SK-N-SH (cell line): ENCODE results near the gene TIAL1. TPM values are rescaled to one million over a fixed set of nuclear protein-coding genes. Genes with fewer than 3 reads are reported as not detected.

Source experiments
- CTCF ChIA-PET: fragments of 300-600, 350-600 bp; formaldehyde crosslinking; extraction: SDS; loops from one replicate; lab custom pipeline; 2021; lab: Yijun Ruan, JAX
- POLR2A ChIA-PET: fragments of 350-600 bp; sonication (Branson Sonifier 250); formaldehyde crosslinking; extraction: SDS; loops from one replicate; lab custom pipeline; 2020; ENCODE audit warnings: antibody characterized with exemption, inconsistent platforms; lab: Yijun Ruan, JAX
- DNase-seq: peaks from one replicate; pipeline ENCODE4 v3.0.0; 2012
- H2AFZ ChIP-seq: fragments of 200-600 bp; sonication (generic); 2 replicates; pipeline ENCODE4 v1.8.1; 2016; ENCODE audit warnings: antibody characterized with exemption, mild to moderate bottlenecking, low read depth
- H3F3A ChIP-seq: fragments of 200-600 bp; sonication (generic); replicated peaks from 2 replicates; pipeline ENCODE3; 2016; ENCODE audit warnings: antibody characterized with exemption, mild to moderate bottlenecking; ENCODE audit not compliant: insufficient read depth
- H3K27ac ChIP-seq, 2 experiments: fragments of 200-500 bp in 1 of 2; fragments of 200-600 bp in 1 of 2; sonication (Bioruptor generic) in 1 of 2; sonication (generic), shearing (Covaris generic) in 1 of 2; 2 replicates each; pipeline versions ENCODE4 v1.5.1 to v1.6.1; 2014 to 2016; ENCODE audit warnings: low read depth in 2 of 2, inconsistent platforms in 1 of 2, low read length in 1 of 2, mild to moderate bottlenecking in 1 of 2, mixed read lengths in 1 of 2
- H3K27me3 ChIP-seq: fragments of 200-600 bp; sonication (generic), shearing (Covaris generic); 2 replicates; pipeline ENCODE4 v1.6.1; 2016; ENCODE audit warnings: mixed run types; ENCODE audit not compliant: insufficient read depth
- H3K36me3 ChIP-seq, 2 experiments: fragments of 200-500 bp in 1 of 2; fragments of 200-600 bp in 1 of 2; sonication (Bioruptor generic) in 1 of 2; sonication (generic) in 1 of 2; replicated peaks in 1 of 2; 2 replicates each; pipeline versions ENCODE3 to v1.5.1; 2014 to 2016; ENCODE audit warnings: low read length in 1 of 2, mild to moderate bottlenecking in 1 of 2; ENCODE audit not compliant: insufficient read depth in 2 of 2, control insufficient read depth in 1 of 2
- H3K4me1 ChIP-seq, 2 experiments: fragments of 200-500 bp in 1 of 2; fragments of 200-600 bp in 1 of 2; sonication (Bioruptor generic) in 1 of 2; sonication (generic), shearing (Covaris generic) in 1 of 2; 2 replicates each; pipeline versions ENCODE4 v1.5.1 to v1.6.1; 2014 to 2016; ENCODE audit warnings: low read depth in 1 of 2, low read length in 1 of 2, mixed run types in 1 of 2; ENCODE audit not compliant: insufficient read depth in 2 of 2, control insufficient read depth in 1 of 2
- H3K4me2 ChIP-seq: fragments of 200-600 bp; sonication (generic), shearing (Covaris generic); 2 replicates; pipeline ENCODE4 v1.6.1; 2017; ENCODE audit warnings: mixed run types
- H3K4me3 ChIP-seq, 2 experiments: fragments of 200-500 bp in 1 of 2; fragments of 200-600 bp in 1 of 2; sonication (Bioruptor generic) in 1 of 2; sonication (generic), shearing (Covaris generic) in 1 of 2; 2 replicates each; pipeline versions ENCODE4 v1.5.1 to v1.8.1; 2014 to 2016; ENCODE audit warnings: low read depth in 2 of 2, inconsistent platforms in 1 of 2, low read length in 1 of 2, mild to moderate bottlenecking in 1 of 2, mixed read lengths in 1 of 2, moderate library complexity in 1 of 2
- H3K79me2 ChIP-seq: fragments of 200-600 bp; sonication (generic); 2 replicates; pipeline ENCODE4 v1.8.1; 2017; ENCODE audit warnings: mild to moderate bottlenecking; ENCODE audit not compliant: insufficient read depth
- H3K9ac ChIP-seq: fragments of 200-600 bp; sonication (generic); 2 replicates; pipeline ENCODE4 v1.6.1; 2017; ENCODE audit warnings: mixed run types
- H3K9me2 ChIP-seq: fragments of 200-600 bp; sonication (generic); 2 replicates; pipeline ENCODE4 v1.6.1; 2017; ENCODE audit warnings: mixed run types
- H3K9me3 ChIP-seq: fragments of 200-600 bp; sonication (generic); 2 replicates; pipeline ENCODE4 v1.6.1; 2017; ENCODE audit warnings: mixed run types, mild to moderate bottlenecking, moderate library complexity
- H4K20me1 ChIP-seq: fragments of 200-600 bp; sonication (generic); 2 replicates; pipeline ENCODE4 v1.6.1; 2017; ENCODE audit warnings: mild to moderate bottlenecking, mixed run types; ENCODE audit not compliant: insufficient read depth
- EP300 ChIP-seq, 2 experiments: IDR thresholded peaks; 2 replicates each; pipeline versions ENCODE4 v1.4.0 to v1.6.1; 2012; ENCODE audit warnings: borderline replicate concordance in 1 of 2, low read depth in 1 of 2, low read length in 1 of 2
- FOSL2 ChIP-seq: IDR thresholded peaks from 2 replicates; pipeline ENCODE4 v1.4.0; 2012; ENCODE audit warnings: low read depth, mild to moderate bottlenecking, moderate library complexity, borderline replicate concordance
- FOXM1 ChIP-seq: IDR thresholded peaks from 2 replicates; pipeline ENCODE4 v1.4.0; 2012; ENCODE audit warnings: low read depth, mild to moderate bottlenecking
- GABPA ChIP-seq: IDR thresholded peaks from 2 replicates; pipeline ENCODE4 v1.4.0; 2012; ENCODE audit warnings: low read depth, mild to moderate bottlenecking
- JUND ChIP-seq: IDR thresholded peaks from 2 replicates; pipeline ENCODE4 v1.4.0; 2012
- NFIC ChIP-seq: IDR thresholded peaks from 2 replicates; pipeline ENCODE4 v1.4.0; 2012; ENCODE audit warnings: borderline replicate concordance
- NRF1 ChIP-seq: IDR thresholded peaks from 2 replicates; pipeline ENCODE4 v1.6.1; 2012; ENCODE audit warnings: low read depth, mild to moderate bottlenecking, low read length
- POLR2AphosphoS5 ChIP-seq: IDR thresholded peaks from 2 replicates; pipeline ENCODE4 v1.6.1; 2012; ENCODE audit warnings: low read depth, low read length
- RAD21 ChIP-seq: IDR thresholded peaks from 2 replicates; pipeline ENCODE4 v1.6.1; 2012; ENCODE audit warnings: mild to moderate bottlenecking, low read length
- RXRA ChIP-seq: IDR thresholded peaks from 2 replicates; pipeline ENCODE4 v1.4.0; 2012; ENCODE audit warnings: low read depth, mild to moderate bottlenecking, borderline replicate concordance
- SIN3A ChIP-seq: IDR thresholded peaks from 2 replicates; pipeline ENCODE4 v1.6.1; 2012; ENCODE audit warnings: low read depth, mild to moderate bottlenecking, low read length, moderate library complexity, borderline replicate concordance
- TAF1 ChIP-seq: IDR thresholded peaks from 2 replicates; pipeline ENCODE4 v1.6.1; 2012; ENCODE audit warnings: low read depth, mild to moderate bottlenecking, low read length, moderate library complexity, borderline replicate concordance
- YY1 ChIP-seq: IDR thresholded peaks from 2 replicates; pipeline ENCODE4 v1.4.0; 2012; ENCODE audit warnings: low read depth, mild to moderate bottlenecking
- whole genome bisulfite sequencing: methylation state at CpG from one replicate; pipeline ENCODE4 v1.1.6; 2017; ENCODE audit warnings: low lambda C conversion rate; 5-methylcytosine and 5-hydroxymethylcytosine counted together
- polyA plus RNA-seq, 3 experiments: library from polyadenylated mRNA; depleted of rRNA; stranded (reverse); fragments of >200 nt; gene quantifications; 2 replicates each; pipeline ENCODE4 v1.2.3, GENCODE V29; 2012
- TF ChIP-seq, protein P1 (sequence below): fragments of 200-600 bp; sonication (generic); IDR thresholded peaks from 2 replicates; pipeline ENCODE4 v1.6.1; 2017; ENCODE audit warnings: antibody characterized with exemption, mild to moderate bottlenecking, moderate library complexity
- TF ChIP-seq, protein P2 (sequence below): IDR thresholded peaks from 2 replicates; pipeline ENCODE4 v1.6.1; 2012; ENCODE audit warnings: mild to moderate bottlenecking, low read depth, low read length, moderate library complexity
- TF ChIP-seq, protein P3 (sequence below): fragments of 150-350 bp; IDR thresholded peaks from 2 replicates; pipeline ENCODE4 v1.6.1; 2017; ENCODE audit warnings: antibody characterized with exemption, low read length, low read depth, borderline replicate concordance
- TF ChIP-seq, protein P4 (sequence below): IDR thresholded peaks from 2 replicates; pipeline ENCODE4 v1.4.0; 2012; ENCODE audit warnings: low read depth
- TF ChIP-seq, protein P5 (sequence below): IDR thresholded peaks from 2 replicates; pipeline ENCODE4; 2012
- TF ChIP-seq, protein P6 (sequence below): IDR thresholded peaks from 2 replicates; pipeline ENCODE4 v1.4.0; 2012; ENCODE audit warnings: low read depth, borderline replicate concordance

Gene TIAL1
- polyA plus RNA-seq, 1 of the 3 experiments (the other 2 are of a cell fraction): 58.0 TPM

DNA sequence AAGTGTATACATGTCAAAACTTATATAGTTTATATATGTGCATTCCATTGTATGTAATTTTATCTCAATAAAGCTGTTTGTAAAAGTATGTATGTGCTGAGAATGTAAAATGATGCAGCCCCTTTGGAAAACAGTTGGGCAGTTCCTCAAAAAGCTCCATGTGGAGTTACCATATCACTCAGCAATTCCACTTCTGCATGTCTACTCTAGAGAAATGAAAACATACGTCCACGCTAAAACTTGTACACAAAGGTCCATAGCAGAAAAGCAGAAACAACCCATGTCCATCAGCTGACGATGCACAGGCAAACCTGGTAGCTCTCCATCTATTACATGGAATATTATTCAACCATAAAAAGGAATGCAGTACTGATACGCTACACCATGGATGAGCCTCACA is 45.9 kb downstream of the TIAL1 start:
- TF ChIP-seq, protein P1, sequence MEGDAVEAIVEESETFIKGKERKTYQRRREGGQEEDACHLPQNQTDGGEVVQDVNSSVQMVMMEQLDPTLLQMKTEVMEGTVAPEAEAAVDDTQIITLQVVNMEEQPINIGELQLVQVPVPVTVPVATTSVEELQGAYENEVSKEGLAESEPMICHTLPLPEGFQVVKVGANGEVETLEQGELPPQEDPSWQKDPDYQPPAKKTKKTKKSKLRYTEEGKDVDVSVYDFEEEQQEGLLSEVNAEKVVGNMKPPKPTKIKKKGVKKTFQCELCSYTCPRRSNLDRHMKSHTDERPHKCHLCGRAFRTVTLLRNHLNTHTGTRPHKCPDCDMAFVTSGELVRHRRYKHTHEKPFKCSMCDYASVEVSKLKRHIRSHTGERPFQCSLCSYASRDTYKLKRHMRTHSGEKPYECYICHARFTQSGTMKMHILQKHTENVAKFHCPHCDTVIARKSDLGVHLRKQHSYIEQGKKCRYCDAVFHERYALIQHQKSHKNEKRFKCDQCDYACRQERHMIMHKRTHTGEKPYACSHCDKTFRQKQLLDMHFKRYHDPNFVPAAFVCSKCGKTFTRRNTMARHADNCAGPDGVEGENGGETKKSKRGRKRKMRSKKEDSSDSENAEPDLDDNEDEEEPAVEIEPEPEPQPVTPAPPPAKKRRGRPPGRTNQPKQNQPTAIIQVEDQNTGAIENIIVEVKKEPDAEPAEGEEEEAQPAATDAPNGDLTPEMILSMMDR: no peak
- TF ChIP-seq EP300 (IDR thresholded peaks at IDR 0.05; ENCODE audit: borderline replicate concordance in 1 of 2, low read depth in 1 of 2, low read length in 1 of 2) (no peak), SIN3A (no peak), GABPA (no peak), POLR2AphosphoS5 (no peak), NRF1 (no peak), RXRA (no peak), TAF1 (no peak), FOXM1 (no peak), YY1 (no peak), NFIC (no peak), FOSL2 (no peak), RAD21 (no peak), JUND (no peak)
- TF ChIP-seq, protein P2, sequence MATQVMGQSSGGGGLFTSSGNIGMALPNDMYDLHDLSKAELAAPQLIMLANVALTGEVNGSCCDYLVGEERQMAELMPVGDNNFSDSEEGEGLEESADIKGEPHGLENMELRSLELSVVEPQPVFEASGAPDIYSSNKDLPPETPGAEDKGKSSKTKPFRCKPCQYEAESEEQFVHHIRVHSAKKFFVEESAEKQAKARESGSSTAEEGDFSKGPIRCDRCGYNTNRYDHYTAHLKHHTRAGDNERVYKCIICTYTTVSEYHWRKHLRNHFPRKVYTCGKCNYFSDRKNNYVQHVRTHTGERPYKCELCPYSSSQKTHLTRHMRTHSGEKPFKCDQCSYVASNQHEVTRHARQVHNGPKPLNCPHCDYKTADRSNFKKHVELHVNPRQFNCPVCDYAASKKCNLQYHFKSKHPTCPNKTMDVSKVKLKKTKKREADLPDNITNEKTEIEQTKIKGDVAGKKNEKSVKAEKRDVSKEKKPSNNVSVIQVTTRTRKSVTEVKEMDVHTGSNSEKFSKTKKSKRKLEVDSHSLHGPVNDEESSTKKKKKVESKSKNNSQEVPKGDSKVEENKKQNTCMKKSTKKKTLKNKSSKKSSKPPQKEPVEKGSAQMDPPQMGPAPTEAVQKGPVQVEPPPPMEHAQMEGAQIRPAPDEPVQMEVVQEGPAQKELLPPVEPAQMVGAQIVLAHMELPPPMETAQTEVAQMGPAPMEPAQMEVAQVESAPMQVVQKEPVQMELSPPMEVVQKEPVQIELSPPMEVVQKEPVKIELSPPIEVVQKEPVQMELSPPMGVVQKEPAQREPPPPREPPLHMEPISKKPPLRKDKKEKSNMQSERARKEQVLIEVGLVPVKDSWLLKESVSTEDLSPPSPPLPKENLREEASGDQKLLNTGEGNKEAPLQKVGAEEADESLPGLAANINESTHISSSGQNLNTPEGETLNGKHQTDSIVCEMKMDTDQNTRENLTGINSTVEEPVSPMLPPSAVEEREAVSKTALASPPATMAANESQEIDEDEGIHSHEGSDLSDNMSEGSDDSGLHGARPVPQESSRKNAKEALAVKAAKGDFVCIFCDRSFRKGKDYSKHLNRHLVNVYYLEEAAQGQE: no peak
- TF ChIP-seq, protein P3, sequence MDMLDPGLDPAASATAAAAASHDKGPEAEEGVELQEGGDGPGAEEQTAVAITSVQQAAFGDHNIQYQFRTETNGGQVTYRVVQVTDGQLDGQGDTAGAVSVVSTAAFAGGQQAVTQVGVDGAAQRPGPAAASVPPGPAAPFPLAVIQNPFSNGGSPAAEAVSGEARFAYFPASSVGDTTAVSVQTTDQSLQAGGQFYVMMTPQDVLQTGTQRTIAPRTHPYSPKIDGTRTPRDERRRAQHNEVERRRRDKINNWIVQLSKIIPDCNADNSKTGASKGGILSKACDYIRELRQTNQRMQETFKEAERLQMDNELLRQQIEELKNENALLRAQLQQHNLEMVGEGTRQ: no peak
- TF ChIP-seq, protein P4, sequence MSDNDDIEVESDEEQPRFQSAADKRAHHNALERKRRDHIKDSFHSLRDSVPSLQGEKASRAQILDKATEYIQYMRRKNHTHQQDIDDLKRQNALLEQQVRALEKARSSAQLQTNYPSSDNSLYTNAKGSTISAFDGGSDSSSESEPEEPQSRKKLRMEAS: no peak
- TF ChIP-seq, protein P5, sequence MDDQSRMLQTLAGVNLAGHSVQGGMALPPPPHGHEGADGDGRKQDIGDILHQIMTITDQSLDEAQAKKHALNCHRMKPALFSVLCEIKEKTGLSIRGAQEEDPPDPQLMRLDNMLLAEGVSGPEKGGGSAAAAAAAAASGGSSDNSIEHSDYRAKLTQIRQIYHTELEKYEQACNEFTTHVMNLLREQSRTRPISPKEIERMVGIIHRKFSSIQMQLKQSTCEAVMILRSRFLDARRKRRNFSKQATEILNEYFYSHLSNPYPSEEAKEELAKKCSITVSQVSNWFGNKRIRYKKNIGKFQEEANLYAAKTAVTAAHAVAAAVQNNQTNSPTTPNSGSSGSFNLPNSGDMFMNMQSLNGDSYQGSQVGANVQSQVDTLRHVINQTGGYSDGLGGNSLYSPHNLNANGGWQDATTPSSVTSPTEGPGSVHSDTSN: no peak
- TF ChIP-seq, protein P6, sequence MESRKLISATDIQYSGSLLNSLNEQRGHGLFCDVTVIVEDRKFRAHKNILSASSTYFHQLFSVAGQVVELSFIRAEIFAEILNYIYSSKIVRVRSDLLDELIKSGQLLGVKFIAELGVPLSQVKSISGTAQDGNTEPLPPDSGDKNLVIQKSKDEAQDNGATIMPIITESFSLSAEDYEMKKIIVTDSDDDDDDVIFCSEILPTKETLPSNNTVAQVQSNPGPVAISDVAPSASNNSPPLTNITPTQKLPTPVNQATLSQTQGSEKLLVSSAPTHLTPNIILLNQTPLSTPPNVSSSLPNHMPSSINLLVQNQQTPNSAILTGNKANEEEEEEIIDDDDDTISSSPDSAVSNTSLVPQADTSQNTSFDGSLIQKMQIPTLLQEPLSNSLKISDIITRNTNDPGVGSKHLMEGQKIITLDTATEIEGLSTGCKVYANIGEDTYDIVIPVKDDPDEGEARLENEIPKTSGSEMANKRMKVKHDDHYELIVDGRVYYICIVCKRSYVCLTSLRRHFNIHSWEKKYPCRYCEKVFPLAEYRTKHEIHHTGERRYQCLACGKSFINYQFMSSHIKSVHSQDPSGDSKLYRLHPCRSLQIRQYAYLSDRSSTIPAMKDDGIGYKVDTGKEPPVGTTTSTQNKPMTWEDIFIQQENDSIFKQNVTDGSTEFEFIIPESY: no peak
- Histone ChIP-seq H3K4me1 (peaks cover 0 to 3% of the 10 kb centered on the region in 2 experiments; a peak in 2 of 4 replicates), H3F3A (no peaks in the 10 kb centered on the region), H3K27me3 (no peaks in the 10 kb centered on the region; the same call in 1 of the 2 replicates), H2AFZ (no peak overlapping the region), H4K20me1 (no peaks in the 10 kb centered on the region), H3K4me3 (no peak overlapping the region), H3K9me3 (no peaks in the 10 kb centered on the region), H3K9ac (no peak overlapping the region), H3K27ac (no peak overlapping the region), H3K4me2 (no peak overlapping the region), H3K79me2 (no peaks in the 10 kb centered on the region), H3K9me2 (no peaks in the 10 kb centered on the region), H3K36me3 (no peaks in the 10 kb centered on the region)
- DNase-seq: no peak
- ChIA-PET CTCF (interaction anchor here (0.8 to 1.0 kb wide), 2 partner anchors 135 to 344 kb away, joined by 3 read pairs; no protein-coding TSS in a partner anchor), POLR2A (no interaction called here)
- WGBS: 86% methylated on average over 4 of the region's 4 CpGs
